Sigmoid colon (tissue), 7 donors: ENCODE results near the gene NOL12. TPM values are rescaled to one million over a fixed set of nuclear protein-coding genes. Genes with fewer than 3 reads are reported as not detected.
"Not testable (repeated sequence)": the region's sequence is repeated elsewhere in the genome, so short reads cannot be mapped to it uniquely, and the experiment has no call there.

Source experiments
- DNase-seq: peaks from one replicate; pipeline ENCODE4 v3.0.0-alpha.2; 2019
- H3K27ac ChIP-seq, 4 donors: fragments of 200-600 bp; sonication (generic); one replicate each; pipeline ENCODE4 v1.5.1; 2016 to 2019; ENCODE audit warnings: mild to moderate bottlenecking in 1 of 4
- H3K27me3 ChIP-seq, 3 donors: fragments of 200-600 bp; sonication (generic); one replicate each; pipeline ENCODE4 v1.5.1; 2019; ENCODE audit warnings: mild to moderate bottlenecking in 1 of 3
- H3K36me3 ChIP-seq, 4 donors: fragments of 200-600 bp; sonication (generic); one replicate each; pipeline ENCODE4 v1.5.1; 2016 to 2019
- H3K4me1 ChIP-seq, 4 donors: fragments of 200-600 bp; sonication (generic); one replicate each; pipeline ENCODE4 v1.5.1; 2017 to 2019
- H3K4me3 ChIP-seq, 4 donors: fragments of 200-600 bp; sonication (generic); one replicate each; pipeline ENCODE4 v1.5.1; 2017 to 2019; ENCODE audit warnings: mild to moderate bottlenecking in 2 of 4, moderate library complexity in 1 of 4
- H3K9me3 ChIP-seq, 4 donors: fragments of 200-600 bp in 3 of 4; sonication (generic) in 3 of 4; one replicate each; pipeline versions ENCODE4 v1.5.1 to v1.6.1; 2013 to 2019
- EP300 ChIP-seq, 4 donors: sonication (generic); formaldehyde crosslinking; IDR thresholded peaks; one replicate each; pipeline ENCODE4 v1.6.1; 2017; ENCODE audit warnings: antibody characterized with exemption in 4 of 4
- POLR2A ChIP-seq, 2 donors: fragments of 450-650 bp; IDR thresholded peaks; one replicate each; pipeline ENCODE4 v1.6.1; 2016; ENCODE audit warnings: antibody characterized with exemption in 2 of 2, mild to moderate bottlenecking in 2 of 2, moderate library complexity in 2 of 2
- POLR2AphosphoS5 ChIP-seq, 4 donors: sonication (generic); formaldehyde crosslinking; IDR thresholded peaks; one replicate each; pipeline ENCODE4 v1.6.1; 2017; ENCODE audit warnings: antibody characterized with exemption in 4 of 4
- WGBS, 2 donors: extraction: QIAGEN DNeasy Blood & Tissue Kit; methylation state at CpG; one replicate each; pipeline ENCODE4 v1.1.7; 2013; 5-methylcytosine and 5-hydroxymethylcytosine counted together
- intact Hi-C: fragments of 100-400 bp; cut with DNase I; formaldehyde crosslinking; loops from one replicate; pipeline ENCODE4 v1.15.1; 2023
- polyA plus RNA-seq, 3 donors: library from polyadenylated mRNA; stranded (reverse); fragments of 200-250 nt; gene quantifications; one replicate each; pipeline ENCODE4 v1.2.3, GENCODE V29; 2013
- total RNA-seq, 4 donors: library from RNA; depleted of rRNA; stranded (reverse); fragments of >200 nt; gene quantifications; one replicate each; pipeline ENCODE4 v1.1.0, GENCODE V29; 2016
- TF ChIP-seq, protein P1 (sequence below), 4 experiments: fragments of 450-650 bp in 3 of 4; fragments of 200-600 bp in 1 of 4; IDR thresholded peaks; one replicate each; pipeline ENCODE4 v1.5.1; 2016 to 2019; ENCODE audit warnings: antibody characterized with exemption in 4 of 4, mild to moderate bottlenecking in 3 of 4, moderate library complexity in 2 of 4
- donor health status: healthy with polysubstance abuse.
- donor health status: Bipolar disorder and iron deficiency.
- donor health status: healthy.

Gene NOL12
- total and polyA plus RNA-seq, 7 donors: 10.7 to 41.4 (median 28.2) TPM

DNA sequence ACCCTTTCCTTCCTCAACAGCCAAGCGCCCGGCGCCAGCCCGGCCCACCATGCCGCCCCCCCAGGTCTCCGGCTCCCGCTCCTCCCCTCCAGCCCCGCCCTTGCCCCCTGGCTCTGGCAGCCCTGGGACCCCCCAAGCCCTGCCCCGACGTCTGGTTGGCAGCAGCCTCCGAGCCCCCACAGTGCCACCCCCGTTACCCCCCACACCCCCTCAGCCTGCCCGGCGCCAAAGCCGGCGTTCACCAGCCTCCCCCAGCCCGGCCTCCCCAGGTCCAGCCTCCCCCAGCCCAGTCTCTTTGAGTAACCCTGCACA lies 30.9 kb upstream of the NOL12 start:
- Histone ChIP-seq H3K27ac (no peak overlapping the region), H3K27me3 (no peaks in the 10 kb centered on the region), H3K4me1 (peaks cover 0 to 18% (median 17%) of the 10 kb centered on the region in 4 donors), H3K9me3 (no peaks in the 10 kb centered on the region), H3K4me3 (no peak overlapping the region), H3K36me3 (no peaks in the 10 kb centered on the region)
- TF ChIP-seq, protein P1, sequence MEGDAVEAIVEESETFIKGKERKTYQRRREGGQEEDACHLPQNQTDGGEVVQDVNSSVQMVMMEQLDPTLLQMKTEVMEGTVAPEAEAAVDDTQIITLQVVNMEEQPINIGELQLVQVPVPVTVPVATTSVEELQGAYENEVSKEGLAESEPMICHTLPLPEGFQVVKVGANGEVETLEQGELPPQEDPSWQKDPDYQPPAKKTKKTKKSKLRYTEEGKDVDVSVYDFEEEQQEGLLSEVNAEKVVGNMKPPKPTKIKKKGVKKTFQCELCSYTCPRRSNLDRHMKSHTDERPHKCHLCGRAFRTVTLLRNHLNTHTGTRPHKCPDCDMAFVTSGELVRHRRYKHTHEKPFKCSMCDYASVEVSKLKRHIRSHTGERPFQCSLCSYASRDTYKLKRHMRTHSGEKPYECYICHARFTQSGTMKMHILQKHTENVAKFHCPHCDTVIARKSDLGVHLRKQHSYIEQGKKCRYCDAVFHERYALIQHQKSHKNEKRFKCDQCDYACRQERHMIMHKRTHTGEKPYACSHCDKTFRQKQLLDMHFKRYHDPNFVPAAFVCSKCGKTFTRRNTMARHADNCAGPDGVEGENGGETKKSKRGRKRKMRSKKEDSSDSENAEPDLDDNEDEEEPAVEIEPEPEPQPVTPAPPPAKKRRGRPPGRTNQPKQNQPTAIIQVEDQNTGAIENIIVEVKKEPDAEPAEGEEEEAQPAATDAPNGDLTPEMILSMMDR (IDR thresholded peaks at IDR 0.05): no peak
- no peak for TF ChIP-seq EP300 (IDR thresholded peaks at IDR 0.05)
- no peak for TF ChIP-seq POLR2AphosphoS5 (IDR thresholded peaks at IDR 0.05)
- TF ChIP-seq POLR2A (IDR thresholded peaks at IDR 0.05): no peak
- intact Hi-C loops: no loop called here
- DNase-seq: no peak
- 47 to 86% methylated on average over 17 of the region's 17 CpGs for WGBS, 2 donors

DNA sequence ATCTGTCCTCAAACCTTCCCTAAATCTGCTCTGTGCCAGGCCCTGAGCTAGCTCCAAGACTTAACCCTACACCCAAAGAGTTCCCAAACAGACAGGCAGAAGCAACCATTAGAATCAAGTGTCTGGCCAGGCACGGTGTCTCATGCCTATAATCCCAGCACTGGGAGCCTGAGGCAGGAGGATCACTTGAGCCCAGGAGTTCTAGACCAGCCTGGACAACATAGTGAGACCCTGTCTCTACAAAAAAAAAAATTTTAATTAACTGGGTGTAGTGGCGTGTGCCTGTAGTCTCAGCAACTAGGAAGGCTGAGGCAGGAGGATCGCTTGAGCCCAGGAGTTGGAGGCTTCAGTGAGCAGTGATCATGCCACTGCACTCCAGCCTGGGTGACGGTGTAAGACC lies 29.6 kb upstream of the NOL12 start:
- H3K9me3 ChIP-seq, DNase-seq, H3K4me3 ChIP-seq, H3K27me3 ChIP-seq, H3K36me3 ChIP-seq, H3K27ac ChIP-seq, intact Hi-C loops: not testable (repeated sequence)
- H3K4me1 ChIP-seq: peaks cover 0 to 32% (median 31%) of the 10 kb centered on the region in 4 donors
- 96 to 97% methylated on average over 4 of the region's 4 CpGs for WGBS, 2 donors

DNA sequence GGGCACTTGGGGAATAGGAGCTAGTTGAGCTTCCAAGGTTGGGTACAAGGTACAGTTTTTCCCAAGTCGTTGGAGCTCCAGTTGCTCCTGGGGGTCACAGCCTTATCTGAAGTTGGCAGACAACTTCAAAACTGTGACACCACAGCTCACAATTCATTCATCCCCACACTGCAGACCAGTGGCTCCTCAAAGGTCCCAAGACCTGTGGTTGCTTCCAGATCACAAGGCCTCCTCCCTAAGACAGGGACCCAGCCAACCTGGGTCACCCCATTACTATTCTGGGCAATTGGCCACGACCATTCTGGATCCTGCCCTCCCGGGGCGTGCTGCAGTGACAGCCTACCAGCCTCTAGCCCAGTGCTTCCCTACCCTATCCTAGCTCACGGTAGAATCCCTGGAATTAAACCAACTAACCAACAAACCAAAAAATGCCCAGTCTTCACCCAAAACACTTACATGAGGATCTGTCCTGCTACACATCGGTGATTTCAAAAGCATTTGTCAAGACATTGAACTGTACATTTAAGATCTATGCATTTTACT lies 28.5 kb upstream of the NOL12 start:
- TF ChIP-seq POLR2A (IDR thresholded peaks at IDR 0.05) (no peak), EP300 (IDR thresholded peaks at IDR 0.05) (no peak), POLR2AphosphoS5 (IDR thresholded peaks at IDR 0.05) (no peak)
- TF ChIP-seq, protein P1 (IDR thresholded peaks at IDR 0.05): no peak
- 6 to 10% methylated on average over 6 of the region's 6 CpGs for WGBS, 2 donors
- Histone ChIP-seq H3K36me3 (no peaks in the 10 kb centered on the region), H3K9me3 (no peaks in the 10 kb centered on the region), H3K27me3 (no peaks in the 10 kb centered on the region), H3K27ac (peak overlapping the region; percentile 81 to 95 (median 84)), H3K4me3 (peak overlapping the region; percentile 16 to 67 (median 39)), H3K4me1 (peaks cover 0 to 43% (median 40%) of the 10 kb centered on the region in 4 donors)
- no peak for DNase-seq
- intact Hi-C loops: no loop called here

DNA sequence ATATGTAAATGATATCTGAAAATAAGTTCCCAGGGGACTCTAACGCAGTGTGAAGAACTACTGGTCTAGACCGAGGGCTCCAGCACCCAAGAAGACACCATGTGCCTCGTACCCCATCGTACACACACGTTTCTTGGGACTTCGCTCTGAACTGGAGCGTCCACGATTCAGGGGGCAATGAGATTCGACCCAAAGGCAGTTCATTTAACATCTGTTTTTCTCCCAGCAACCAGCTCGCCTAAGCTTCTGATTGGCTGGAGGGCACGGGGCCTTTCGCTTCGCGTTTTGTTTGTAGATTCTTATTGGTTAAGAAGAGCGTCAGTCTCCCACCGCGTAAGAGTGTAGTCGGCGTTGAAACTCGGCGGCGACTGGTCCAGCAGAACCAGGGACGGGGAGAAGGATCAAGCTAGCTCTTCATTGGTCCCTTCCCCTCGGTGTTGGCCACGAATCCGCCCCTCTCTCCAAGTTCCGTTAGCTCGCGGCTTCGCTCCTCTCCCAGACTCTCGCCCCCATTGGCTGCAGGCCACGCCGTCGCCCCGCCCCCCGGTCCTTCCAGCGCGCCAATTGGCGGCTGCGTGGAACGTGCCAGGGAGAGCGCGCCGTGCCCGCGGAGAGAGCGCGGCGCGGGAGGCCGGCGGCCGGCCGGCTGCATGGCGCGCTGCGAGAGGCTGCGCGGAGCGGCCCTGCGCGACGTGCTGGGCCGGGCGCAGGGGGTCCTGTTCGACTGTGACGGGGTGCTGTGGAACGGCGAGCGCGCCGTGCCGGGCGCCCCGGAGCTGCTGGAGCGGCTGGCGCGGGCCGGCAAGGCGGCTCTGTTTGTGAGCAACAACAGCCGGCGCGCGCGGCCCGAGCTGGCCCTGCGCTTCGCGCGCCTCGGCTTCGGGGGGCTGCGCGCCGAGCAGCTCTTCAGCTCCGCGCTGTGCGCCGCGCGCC lies 27.7 kb upstream of the NOL12 start, which contains the start of gene PDXP:
Gene PDXP (plus strand): TSS at position 591 of the 933 bp plus-strand sequence. CDS start 60 bp downstream, at position 651.
- peak; percentile 20 to 79 (median 73) for TF ChIP-seq POLR2AphosphoS5 (IDR thresholded peaks at IDR 0.05)
- TF ChIP-seq POLR2A (IDR thresholded peaks at IDR 0.05): no peak
- H3K4me3 ChIP-seq: peak within 1 kb of the TSS; percentile 46 to 76 (median 64)
- 0 to 1% methylated on average over 101 of the region's 101 CpGs for WGBS, 2 donors
- no peaks in the 10 kb centered on the region for H3K36me3 ChIP-seq
- peak within 1 kb of the TSS; percentile 81 to 95 (median 84) for H3K27ac ChIP-seq
- no peaks in the 10 kb centered on the region for H3K27me3 ChIP-seq
- peak; percentile 100 for DNase-seq
- intact Hi-C loops: no loop called here
- no peaks in the 10 kb centered on the region for H3K9me3 ChIP-seq
- peaks cover 0 to 50% (median 46%) of the 10 kb centered on the region in 4 donors for H3K4me1 ChIP-seq

DNA sequence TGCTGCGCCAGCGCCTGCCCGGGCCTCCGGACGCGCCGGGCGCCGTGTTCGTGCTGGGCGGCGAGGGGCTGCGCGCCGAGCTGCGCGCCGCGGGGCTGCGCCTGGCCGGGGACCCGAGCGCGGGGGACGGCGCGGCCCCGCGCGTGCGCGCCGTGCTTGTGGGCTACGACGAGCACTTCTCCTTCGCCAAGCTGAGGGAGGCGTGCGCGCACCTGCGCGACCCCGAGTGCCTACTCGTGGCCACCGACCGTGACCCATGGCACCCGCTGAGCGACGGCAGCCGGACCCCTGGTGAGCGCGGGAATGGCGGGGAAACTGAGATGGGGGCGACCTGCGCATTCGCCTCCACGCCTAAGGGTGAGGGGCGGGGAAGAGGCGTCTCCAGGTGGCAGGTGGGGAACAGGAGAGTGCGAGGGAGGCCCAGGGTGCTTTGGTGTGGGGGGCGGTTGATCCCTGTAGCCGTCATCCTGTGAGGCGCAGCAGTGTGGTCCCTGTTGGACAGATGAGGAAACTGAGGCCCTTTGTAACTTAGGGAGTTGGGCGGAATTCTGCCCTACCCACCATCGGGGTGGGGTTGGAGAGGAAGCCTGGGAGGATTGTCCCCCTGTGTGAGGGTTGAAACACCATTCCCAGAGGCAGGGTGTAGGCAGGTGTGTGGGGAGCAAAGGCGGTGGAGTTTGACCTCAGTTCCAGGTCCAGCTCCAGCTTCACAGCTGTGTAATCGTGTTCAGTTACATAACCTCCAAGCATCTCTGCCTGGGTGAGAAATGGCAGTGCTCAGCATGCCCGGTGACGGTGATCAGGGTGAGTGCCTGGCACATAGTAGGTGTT lies 26.9 kb upstream of the NOL12 start:
- intact Hi-C loops: no loop called here
- Histone ChIP-seq H3K9me3 (no peaks in the 10 kb centered on the region), H3K4me3 (peak overlapping the region; percentile 46 to 76 (median 64)), H3K36me3 (no peaks in the 10 kb centered on the region), H3K27ac (peak overlapping the region; percentile 75 to 95 (median 83)), H3K27me3 (no peaks in the 10 kb centered on the region), H3K4me1 (peaks cover 0 to 57% (median 55%) of the 10 kb centered on the region in 4 donors)
- DNase-seq: no peak
- no peak for TF ChIP-seq POLR2AphosphoS5 (IDR thresholded peaks at IDR 0.05)
- TF ChIP-seq, protein P1 (IDR thresholded peaks at IDR 0.05): no peak
- no peak for TF ChIP-seq EP300 (IDR thresholded peaks at IDR 0.05)
- no peak for TF ChIP-seq POLR2A (IDR thresholded peaks at IDR 0.05)
- WGBS, 2 donors: 1 to 3% methylated on average over 68 of the region's 68 CpGs
